Measurements from ENCODE around the gene SMCO1. TPM values are rescaled to one million over a fixed set of nuclear protein-coding genes. Genes with fewer than 3 reads are reported as not detected.

Gene SMCO1
- total and polyA plus RNA-seq, 2 of the 4 experiments (the other 2 are of a cell fraction) = not detected

GRCh38 chr3:196544491-196544992, 29.4 kb upstream of the SMCO1 start:
- Histone ChIP-seq H3K27ac (ENCODE audit: insufficient read depth, low read length) (no peak overlapping the region), H3K14ac (replicated peaks; ENCODE audit: low read depth, low read length) (no peak overlapping the region), H2BK15ac (ENCODE audit: low read depth, low read length) (no peak overlapping the region), H3K9me3 (ENCODE audit: control insufficient read depth, insufficient read depth, low read length) (peaks cover 5% of the 10 kb centered on the region; the same call in 1 of the 2 replicates), H3K56ac (ENCODE audit: extremely low read depth, insufficient read depth, low read length) (no peak overlapping the region), H2AK5ac (ENCODE audit: low read depth, low read length) (no peak overlapping the region), H4K91ac (ENCODE audit: insufficient read depth, low read depth, low read length) (no peak overlapping the region), H3K79me1 (ENCODE audit: low read depth in 1 of 2, low read length in 2 of 2) (no peaks in the 10 kb centered on the region), H2AK9ac (replicated peaks; ENCODE audit: low read depth, low read length, poor library complexity) (no peak overlapping the region), H3K9ac (ENCODE audit: low read depth, low read length) (no peak overlapping the region), H3K4me1 (ENCODE audit: control insufficient read depth, insufficient read depth, low read length) (no peaks in the 10 kb centered on the region), H3K4me3 (ENCODE audit: insufficient read depth, low read depth, low read length) (no peak overlapping the region), H4K5ac (ENCODE audit: low read depth, low read length) (no peak overlapping the region), H3K18ac (ENCODE audit: low read depth, low read length) (no peak overlapping the region), H3K9me1 (ENCODE audit: insufficient read depth, low read length) (no peaks in the 10 kb centered on the region), H4K20me1 (ENCODE audit: insufficient read depth, low read length) (no peaks in the 10 kb centered on the region), H2BK20ac (ENCODE audit: low read depth, low read length) (no peak overlapping the region), H3K23ac (ENCODE audit: low read depth, low read length) (no peak overlapping the region), H3K36me3 (ENCODE audit: control insufficient read depth, insufficient read depth, low read length) (no peaks in the 10 kb centered on the region), H3K4me2 (ENCODE audit: low read depth, low read length) (no peak overlapping the region), H4K8ac (ENCODE audit: low read depth in 2 of 2, low read length in 2 of 2) (no peak overlapping the region), H2BK120ac (ENCODE audit: low read depth, low read length) (no peak overlapping the region), H3K27me3 (ENCODE audit: control insufficient read depth, insufficient read depth, low read length) (no peaks in the 10 kb centered on the region; the same call in 1 of the 2 replicates), H2AFZ (replicated peaks; ENCODE audit: low read length, poor library complexity) (no peak overlapping the region), H3K4ac (ENCODE audit: low read depth, low read length) (no peak overlapping the region), H2BK5ac (ENCODE audit: low read depth, low read length, poor library complexity, severe bottlenecking) (no peak overlapping the region)
- in situ Hi-C loops (cut with MboI; ENCODE audit: low sequenced_read_pairs) (no loop called here), intact Hi-C loops (cut with micrococcal nuclease) (no loop called here), dilution Hi-C loops (cut with HindIII; ENCODE audit: low sequenced_read_pairs, unreplicated experiment) (no loop called here)
- no peak for DNase-seq
- POLR2A ChIA-PET (ENCODE audit: unreplicated experiment) = no interaction called here
- TF ChIP-seq ELK1 (IDR thresholded peaks at IDR 0.05; ENCODE audit: borderline replicate concordance, low read depth, low read length) = no peak
- no peak for TF ChIP-seq USF2 (IDR thresholded peaks at IDR 0.05; ENCODE audit: low read depth, low read length)
- WGBS, 2 experiments (ENCODE audit: extremely low coverage in 2 of 2, insufficient read length in 1 of 2) = no CpG with 5 or more reads among the region's 2 CpGs
- BruUV-seq (replicated peaks) = no TSS peak
- ATAC-seq (ENCODE audit: low read depth) = no peak
- CTCF ChIA-PET = interaction anchor here (0.6 kb wide), 1 partner anchor 21 kb away, joined by 6 read pairs; no protein-coding TSS in a partner anchor
